ENCODE results near the gene NCBP1.
"Not testable (repeated sequence)": the region's sequence is repeated elsewhere in the genome, so short reads cannot be mapped to it uniquely, and the experiment has no call there.

The NCBP1 gene, protein sequence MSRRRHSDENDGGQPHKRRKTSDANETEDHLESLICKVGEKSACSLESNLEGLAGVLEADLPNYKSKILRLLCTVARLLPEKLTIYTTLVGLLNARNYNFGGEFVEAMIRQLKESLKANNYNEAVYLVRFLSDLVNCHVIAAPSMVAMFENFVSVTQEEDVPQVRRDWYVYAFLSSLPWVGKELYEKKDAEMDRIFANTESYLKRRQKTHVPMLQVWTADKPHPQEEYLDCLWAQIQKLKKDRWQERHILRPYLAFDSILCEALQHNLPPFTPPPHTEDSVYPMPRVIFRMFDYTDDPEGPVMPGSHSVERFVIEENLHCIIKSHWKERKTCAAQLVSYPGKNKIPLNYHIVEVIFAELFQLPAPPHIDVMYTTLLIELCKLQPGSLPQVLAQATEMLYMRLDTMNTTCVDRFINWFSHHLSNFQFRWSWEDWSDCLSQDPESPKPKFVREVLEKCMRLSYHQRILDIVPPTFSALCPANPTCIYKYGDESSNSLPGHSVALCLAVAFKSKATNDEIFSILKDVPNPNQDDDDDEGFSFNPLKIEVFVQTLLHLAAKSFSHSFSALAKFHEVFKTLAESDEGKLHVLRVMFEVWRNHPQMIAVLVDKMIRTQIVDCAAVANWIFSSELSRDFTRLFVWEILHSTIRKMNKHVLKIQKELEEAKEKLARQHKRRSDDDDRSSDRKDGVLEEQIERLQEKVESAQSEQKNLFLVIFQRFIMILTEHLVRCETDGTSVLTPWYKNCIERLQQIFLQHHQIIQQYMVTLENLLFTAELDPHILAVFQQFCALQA

GRCh38 chr9:97632985-97633858 is at the start of gene NCBP1, which contains the start of gene TSTD2:
Gene NCBP1 (plus strand): TSS chr9:97633821. CDS start chr9:97633882, 61 bp downstream.
Gene TSTD2 (minus strand): TSS chr9:97633368. CDS start chr9:97627562, 5,806 bp downstream.
- peak; percentile 98 for DNase-seq

DNA sequence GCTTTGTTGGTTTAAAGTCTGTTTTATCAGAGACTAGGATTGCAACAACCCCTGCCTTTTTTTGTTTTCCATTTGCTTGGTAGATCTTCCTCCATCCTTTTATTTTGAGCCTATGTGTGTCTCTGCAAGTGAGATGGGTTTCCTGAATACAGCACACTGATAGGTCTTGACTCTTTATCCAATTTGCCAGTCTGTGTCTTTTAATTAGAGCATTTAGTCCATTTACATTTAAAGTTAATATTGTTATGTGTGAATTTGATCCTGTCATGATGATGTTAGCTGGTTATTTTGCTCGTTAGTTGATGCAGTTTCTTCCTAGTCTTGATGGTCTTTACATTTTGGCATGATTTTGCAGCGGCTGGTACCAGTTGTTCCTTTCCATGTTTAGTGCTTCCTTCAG is 48.8 kb upstream of the NCBP1 start:
- not testable (repeated sequence) for DNase-seq

GRCh38 chr9:97586909-97587308 is 46.7 kb upstream of the NCBP1 start:
- DNase-seq = not testable (repeated sequence)

DNA sequence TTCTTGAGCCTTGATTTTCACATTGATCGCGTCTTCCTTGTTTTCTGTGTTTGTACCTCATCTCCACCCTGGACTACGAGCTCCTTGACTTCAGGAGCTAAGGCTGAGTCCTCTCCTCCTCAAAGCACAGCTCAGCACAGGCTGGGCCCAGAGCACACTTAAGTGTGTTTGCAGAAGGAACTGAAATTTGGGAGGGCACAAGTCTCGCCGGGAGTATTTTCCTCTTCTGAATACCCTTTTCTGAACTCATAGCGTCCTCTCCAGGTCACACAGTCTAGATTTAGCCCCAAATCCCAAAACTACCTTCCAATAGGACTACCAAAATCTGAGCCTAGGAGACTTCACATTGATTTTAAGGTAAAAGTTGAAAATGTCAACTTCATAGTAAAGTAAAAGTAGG is 42.1 kb upstream of the NCBP1 start:
- no peak for DNase-seq

GRCh38 chr9:97592126-97592525 is 41.5 kb upstream of the NCBP1 start:
- no peak for DNase-seq

DNA sequence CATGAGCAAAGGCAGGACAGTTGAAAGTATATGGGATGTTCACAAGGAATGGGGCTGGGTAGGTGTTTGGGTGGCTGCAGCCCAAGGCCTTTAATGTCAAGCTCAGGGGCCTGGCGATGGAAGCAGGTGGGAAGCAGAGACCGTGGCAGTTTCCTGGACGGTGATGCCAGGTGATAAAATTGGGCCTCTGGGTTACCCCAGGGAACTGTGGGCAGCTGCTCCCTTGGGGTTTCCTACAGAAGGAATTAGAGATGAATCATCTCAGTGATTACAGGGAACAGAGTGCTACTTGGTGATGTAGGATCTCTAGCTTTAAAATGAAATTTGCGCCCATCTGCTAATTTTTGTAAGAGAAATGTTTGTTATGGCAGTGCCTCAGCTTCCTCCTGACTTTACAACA is 39.7 kb upstream of the NCBP1 start:
- no peak for DNase-seq

- DNase-seq = no peak
Observed at GRCh38 chr9:97594381-97594921, 39.2 kb upstream of the NCBP1 start.

GRCh38 chr9:97596906-97597305 is 36.7 kb upstream of the NCBP1 start:
- DNase-seq = no peak

DNA sequence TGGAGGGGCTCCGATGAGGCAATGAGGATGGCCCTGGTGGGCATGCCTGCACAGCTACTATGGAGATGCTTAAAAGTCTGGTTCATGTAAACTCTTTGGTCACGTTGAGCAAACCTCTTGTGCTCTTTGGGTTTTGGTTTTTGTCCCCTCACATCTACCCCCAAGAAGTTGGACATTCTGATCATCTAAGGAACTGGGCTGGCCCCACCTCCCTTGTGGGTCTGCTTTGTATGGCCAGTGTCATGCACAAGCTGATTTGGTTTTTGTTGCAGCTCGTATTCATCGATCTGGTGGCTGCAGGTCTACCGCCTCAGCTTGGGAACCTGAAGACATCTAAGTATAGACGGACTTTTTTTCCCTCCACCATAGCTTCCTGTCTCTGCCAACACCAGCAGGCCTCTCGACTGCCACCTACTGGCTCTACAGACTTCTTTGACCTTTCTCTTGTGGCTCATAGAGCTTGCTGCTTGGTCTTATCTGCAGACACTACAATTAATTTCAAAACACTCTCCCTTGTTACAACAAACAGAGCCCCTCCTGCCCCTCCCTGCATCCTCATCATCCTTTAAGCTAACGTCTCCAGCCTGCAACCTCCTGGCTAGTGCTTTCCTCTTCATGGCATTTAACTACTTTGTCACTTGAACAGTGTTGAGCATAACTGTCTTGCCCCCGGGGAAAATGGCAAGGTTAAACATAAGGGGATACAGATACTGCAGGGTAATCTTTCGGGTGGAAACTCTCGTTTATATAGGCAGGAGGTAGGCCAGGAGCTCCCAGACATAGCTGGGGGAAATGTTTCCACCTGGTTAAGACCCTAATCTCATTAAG is 34.9 kb upstream of the NCBP1 start:
- peak; percentile 66 for DNase-seq

DNA sequence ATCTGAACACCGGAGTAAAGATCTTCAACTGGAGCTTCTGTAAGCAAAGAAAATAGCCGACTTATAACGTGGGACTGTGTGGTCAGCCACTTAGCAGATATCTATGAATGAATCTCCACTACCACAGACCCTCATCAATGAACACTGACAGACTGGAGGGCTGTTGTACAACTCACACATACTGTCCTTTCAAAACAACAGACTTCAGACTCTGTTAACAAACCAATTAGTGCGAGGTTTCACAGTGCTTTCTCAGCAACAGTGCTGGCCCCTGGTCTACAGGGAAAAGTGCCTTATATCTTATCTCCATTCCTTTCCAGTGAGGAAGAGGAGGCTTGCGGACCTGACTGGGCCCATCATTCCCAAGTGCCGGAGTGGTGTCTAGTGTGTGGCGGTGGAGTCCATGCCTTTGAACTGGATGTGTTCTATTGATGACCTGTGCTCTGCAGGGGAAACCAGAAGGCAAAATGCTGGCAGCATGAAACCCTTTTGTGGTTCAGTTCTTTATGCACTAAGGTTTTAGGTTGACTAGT is 34.2 kb upstream of the NCBP1 start:
- DNase-seq = no peak

- no peak for DNase-seq
Observed at GRCh38 chr9:97600531-97601227, 32.9 kb upstream of the NCBP1 start.

DNA sequence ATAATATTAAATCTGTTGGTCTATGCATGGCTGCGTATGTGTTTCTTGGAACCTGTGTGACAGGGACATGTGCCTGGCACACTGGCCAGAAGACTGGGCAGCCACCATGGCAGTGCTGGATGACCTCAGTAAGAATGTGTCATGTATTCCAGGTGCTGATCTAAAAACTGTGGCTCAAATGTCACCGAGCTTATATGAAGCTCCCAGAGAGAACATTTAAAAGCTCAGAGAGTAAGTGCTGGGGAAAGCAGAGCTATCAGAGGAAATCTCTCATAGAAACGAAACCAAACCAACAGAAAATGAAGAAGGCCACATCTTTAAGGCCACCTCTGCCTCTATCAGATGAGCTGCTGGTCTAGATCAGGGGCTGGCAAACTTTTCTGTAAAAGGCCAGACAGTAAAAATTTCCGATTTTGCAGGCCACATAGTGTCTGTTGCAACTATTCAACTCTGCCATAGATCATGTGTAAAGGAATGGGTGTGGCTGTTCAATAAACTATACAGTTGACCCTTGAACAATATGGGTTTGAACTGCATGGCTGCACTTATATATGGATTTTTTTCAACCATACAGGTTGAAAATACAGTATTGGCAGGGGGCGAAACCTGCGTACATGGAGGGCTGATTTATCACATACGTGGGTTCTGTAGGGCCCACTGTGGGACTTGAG is 32.3 kb upstream of the NCBP1 start:
- no peak for DNase-seq

GRCh38 chr9:97602430-97602829 is 31.2 kb upstream of the NCBP1 start:
- no peak for DNase-seq

- no peak for DNase-seq
Observed at GRCh38 chr9:97604901-97605645, 28.5 kb upstream of the NCBP1 start.

DNA sequence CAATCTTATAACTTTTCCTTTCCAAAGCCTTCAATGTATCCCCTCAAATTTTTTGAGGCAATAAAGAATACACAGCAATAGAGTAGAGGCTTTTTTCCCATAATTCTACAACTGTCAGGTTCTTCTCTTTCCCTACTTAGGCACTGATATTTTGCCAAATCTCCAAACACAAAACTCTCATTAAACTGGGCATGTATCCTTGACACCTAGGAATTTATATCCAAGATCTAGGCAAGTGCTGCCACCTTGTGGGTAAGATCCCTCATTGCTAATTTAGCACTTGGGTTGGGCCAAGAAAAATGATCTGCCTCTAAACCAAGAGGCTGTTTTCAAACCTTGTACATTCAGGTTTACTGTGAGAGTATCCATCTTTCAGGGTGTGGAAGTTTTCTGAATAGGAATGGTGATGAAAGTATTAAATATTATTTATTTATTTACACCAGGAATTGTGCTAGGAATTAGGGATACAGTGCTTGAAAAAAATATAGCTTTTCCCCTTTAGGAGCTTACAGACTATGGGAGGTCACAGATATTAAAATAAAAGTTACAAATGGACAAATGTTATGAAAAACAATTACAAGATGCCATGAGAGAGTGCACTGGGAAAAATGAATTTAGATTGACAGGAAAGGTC is 18.1 kb upstream of the NCBP1 start:
- peak; percentile 46 for DNase-seq

DNA sequence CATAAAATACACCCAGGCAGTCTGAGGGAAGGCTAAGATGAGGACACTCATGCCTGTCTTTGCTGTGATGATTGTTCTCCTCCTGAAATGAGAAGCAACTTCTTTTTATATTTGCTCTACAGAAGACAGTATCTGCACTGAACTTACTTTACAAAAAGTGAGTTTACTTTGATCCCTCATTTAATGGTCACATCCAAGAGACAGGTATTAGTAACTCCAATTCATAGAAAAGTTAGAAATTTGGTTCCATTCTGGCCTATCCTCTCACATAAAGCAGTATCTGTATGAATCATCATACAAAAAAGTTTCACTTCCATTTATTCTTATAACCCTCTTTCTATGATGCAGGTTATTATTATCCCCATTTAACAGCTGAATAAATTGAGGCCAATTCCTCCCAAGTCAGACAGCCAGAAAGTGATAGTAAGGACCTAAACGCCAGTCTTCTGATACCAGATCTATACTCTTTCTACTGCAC is 15.6 kb upstream of the NCBP1 start:
- no peak for DNase-seq

- not testable (repeated sequence) for DNase-seq
Observed at GRCh38 chr9:97620063-97620462, 13.6 kb upstream of the NCBP1 start.

- not testable (repeated sequence) for DNase-seq
Observed at GRCh38 chr9:97622483-97622882, 11.1 kb upstream of the NCBP1 start.

GRCh38 chr9:97623946-97624345 is 9.7 kb upstream of the NCBP1 start:
- no peak for DNase-seq

Measured in CD4-positive, alpha-beta T cell treated with Interleukin-15 for 1 hour (primary cell).